HG03280 (cell line): ENCODE results near the gene MUSTN1.

Experiments used
- ATAC-seq: cut with Tn5 transposase; IDR thresholded peaks from one replicate; pipeline ENCODE4 v1.9.1; 2021; ENCODE audit warnings: mild to moderate bottlenecking, moderate library complexity; ENCODE audit not compliant: unreplicated experiment

The MUSTN1 gene

DNA sequence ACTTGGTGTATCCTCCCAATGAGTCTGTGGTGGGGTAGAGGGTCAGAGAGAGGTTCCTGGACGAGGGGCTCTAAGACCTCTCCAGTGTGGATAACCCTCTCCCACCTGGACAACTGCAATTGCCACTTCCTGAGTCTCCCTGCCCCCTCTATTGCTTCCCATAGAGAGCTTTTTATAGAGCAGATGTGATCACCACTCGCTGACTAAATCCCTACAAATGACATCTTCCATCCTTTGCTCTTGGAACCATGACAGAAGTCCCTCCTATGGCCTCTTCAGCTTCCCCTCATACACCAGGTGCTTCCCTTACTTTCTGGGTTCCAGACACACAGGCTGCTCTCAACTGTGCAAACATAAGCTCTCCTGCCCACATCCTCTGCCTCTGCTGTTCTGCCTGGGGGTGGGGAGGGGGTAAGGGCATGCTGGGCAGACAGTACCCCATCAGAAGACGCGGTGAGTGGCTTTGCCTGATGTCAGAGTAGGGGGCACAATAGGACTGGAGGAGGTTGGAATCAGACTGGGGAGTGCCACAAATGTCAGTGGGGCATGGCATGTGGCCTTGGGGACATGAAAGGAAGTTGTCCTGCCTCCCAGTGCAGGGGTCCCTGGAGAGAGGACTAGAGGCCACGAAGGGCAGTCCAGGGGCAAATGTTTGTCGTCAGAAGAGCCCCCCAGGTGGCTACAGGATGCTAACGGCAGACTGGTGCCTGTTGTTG is 25.0 kb downstream of the MUSTN1 start:
- ATAC-seq: no peak

DNA sequence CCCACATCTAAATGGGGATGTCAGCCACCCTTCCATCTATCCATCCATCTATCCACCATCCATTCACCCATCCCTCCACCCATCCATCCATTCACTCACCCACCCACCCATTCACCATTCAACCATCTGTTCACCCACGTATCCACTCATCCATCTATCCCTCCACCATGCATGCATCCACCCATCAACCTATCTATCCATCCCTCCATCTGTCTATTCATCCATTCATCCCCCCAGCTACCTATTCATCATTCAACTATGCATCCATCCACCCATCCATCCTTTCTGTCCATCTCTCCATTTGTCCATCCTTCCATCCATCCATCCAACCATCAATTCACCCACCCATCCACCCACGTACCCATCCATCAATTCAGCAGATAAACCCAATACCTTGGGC is 25.7 kb downstream of the MUSTN1 start:
- no peak for ATAC-seq

DNA sequence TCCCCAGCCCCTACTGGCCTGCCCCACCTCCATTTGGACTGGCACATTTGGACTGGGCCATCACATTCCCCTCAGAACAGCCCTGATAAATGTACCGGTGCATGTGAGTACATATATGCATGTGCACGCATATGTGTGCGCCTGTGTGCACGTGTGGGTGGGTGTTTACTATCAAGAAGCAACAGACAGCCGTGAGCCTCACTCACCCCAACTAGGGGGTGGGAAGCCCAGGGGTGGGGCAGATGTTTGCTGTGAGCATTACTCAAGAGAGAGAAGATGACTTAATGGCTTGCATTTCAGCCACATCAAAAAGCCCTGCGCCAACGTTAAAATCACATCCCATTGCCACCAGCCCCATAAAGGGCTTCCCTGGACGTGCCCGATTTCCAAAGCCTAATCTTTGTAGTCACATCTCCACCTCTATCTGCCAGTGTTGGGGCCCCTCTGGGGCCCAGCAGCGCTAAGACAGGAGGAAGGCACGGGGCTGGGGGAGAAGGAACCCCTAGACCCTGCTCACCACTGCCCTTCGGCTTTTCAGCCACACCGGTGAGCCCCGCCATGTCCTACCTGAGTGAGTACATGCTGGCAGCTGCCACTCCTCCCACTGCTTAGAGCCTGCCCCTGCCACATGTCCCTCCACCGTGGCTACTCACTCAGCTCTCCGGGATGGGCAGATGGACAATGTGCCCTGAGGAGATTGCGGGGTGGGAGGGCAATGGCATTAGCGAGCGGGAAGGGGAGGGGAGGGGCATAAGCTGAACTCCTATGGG is 29.4 kb downstream of the MUSTN1 start:
- ATAC-seq: no peak

DNA sequence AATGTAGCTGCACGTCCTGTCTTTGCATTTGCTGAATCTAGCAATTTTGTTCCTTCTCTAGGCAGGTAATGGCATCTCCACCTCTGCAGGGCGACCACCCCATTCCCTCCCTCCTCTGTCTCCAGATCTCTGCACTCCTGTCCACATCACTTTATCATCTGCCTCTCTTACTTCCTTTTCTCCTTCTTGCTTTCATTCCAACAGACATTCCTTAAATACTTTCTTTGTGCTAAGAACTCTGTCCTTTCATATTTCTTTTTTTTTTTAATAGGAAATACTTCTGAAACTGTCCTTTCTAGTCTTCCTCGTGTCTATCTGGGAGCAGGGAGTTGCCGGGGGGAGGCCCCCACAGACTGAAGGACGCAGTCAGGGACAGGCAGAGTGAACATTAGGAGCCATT is 33.0 kb downstream of the MUSTN1 start:
- ATAC-seq: no peak

DNA sequence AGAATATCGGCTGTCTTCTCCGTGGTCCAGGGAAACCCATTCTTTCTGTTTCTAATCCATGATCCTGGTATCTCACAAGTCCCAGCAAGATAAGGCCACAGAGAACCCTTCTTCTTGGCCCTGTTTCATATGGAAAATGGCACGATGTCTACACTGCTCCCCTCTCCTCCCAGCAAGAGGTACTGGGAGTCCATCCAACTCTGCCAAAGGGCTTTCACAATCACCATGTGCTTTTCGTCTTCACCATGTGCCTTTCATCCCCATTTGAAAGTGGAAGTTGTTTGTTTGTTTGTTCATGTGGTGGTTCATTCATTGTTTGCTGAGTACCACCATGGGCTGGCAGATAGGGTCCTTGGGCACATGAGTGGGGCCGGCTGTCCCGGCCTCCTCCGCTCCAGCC is 34.7 kb downstream of the MUSTN1 start:
- ATAC-seq: no peak

DNA sequence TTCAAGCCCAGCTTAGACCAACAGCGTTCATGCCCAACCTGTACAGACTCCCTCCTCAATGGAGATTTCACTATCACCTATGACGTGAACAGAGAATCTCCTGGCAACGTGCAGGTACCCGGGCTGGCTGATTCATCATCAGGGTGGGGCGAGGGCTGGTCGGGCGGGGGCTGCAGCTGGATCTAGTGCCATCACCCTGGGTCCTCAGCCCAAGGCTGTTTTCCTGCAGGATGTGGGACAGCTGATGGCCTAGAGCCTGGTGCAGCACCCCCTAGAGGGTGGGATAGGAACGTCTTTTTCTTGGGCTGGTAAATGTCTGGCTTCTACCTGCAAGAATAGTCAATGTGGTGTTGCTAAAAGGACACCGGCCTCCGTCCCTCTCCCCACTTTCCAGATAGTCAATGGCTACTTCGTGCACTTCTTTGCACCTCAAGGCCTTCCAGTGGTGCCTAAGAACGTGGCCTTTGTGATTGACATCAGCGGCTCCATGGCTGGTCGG is 35.8 kb downstream of the MUSTN1 start:
- no peak for ATAC-seq

DNA sequence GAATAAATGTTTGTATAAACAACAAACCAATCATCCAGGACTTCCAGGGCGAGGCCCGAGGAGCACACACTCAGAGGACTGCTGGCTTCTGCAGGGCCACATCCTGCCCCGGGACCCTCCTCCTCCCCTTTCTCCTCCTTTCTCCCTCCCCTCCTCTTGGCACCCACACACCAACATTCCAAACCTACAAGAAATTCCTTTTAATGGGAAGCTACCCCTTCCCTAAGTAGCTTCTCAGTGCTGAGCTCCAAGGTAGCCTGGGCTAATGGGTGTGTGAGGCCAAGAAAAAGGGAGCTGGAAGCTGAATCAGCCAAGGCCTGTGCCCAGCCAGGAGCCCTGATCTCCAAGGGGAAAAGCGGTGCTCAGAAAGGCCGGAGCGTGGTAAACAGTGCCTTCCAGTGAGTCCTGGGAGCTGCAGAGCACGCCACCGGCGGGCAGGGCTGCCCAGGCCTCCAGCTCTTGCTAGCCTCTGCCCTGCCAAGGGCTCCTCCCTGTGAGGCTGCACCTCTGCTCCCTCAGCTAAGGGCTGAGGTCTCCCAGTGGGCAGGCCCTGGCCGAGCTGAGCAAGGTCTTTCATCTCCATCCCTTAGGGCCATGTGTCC is 36.3 kb downstream of the MUSTN1 start:
- no peak for ATAC-seq

DNA sequence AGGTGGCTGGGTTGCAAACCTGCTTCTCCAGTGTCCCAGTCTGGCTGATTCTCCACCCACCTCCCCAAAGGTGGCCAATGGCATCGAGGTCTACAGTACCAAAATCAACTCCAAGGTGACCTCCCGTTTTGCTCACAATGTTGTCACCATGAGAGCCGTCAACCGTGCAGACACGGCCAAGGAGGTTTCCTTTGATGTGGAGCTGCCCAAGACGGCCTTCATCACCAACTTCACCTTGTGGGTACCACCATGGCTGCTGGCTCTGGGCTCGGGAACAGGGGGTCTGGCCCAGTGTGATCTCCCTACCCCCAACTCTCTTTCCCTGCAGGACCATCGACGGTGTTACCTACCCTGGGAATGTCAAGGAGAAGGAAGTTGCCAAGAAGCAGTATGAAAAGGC is 38.4 kb downstream of the MUSTN1 start:
- ATAC-seq: no peak

DNA sequence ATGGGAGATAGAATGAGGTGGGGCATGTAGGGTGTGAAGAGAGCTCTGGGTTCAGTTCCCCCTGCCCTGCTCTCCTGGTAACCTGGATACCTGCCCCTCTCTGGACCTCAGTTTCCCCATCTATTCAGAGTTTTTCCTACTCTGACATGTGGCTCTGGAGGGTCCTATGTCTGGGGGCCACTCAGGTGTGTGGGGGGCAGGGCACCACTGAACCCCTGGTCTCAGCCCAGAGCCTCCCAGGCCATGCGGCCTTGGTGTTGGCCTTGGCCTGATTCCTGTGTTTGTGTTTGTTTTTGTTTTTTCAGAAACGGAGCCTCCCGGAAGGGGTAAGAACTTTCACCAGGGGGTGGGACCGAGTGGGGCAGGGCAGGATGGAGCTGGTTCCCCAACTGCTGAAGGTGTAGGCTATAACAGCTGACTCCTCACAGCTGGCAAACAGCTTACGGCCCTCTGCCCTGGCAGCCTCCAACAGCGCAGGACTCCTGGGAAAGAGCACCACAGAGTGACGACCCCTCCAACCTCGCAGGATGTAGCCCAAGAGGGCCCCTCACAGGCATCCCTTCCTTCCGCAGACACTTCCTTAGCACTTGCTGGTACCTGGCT is 39.4 kb downstream of the MUSTN1 start:
- no peak for ATAC-seq

DNA sequence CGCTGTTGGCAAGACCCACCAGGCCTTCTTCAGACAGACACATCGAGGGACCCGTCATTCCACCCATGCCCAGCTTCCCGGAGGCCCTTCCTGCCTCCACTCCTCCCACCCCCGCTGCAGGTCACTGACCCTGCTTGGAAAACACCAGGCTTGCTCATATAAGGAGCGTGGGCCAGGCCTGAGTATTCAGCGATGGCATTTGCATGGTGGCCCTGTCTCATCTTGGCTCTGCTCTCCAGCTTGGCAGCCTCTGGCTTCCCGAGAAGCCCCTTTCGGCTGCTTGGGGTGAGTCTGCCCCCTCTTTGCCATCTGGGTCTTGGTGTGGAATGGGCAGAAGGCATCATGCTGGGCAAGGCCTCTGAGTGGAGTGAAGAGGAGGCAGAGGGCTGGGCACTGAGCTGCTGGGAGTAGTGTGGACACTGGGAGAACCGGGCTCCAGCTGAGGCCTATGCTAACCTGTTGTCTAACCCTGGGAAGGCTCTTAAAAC is 40.2 kb downstream of the MUSTN1 start, which contains the start of gene ITIH3:
TSS of gene ITIH3 (plus strand) at position 185 of the 488 bp plus-strand sequence. CDS start at position 193, 8 bp downstream.
- ATAC-seq: no peak

DNA sequence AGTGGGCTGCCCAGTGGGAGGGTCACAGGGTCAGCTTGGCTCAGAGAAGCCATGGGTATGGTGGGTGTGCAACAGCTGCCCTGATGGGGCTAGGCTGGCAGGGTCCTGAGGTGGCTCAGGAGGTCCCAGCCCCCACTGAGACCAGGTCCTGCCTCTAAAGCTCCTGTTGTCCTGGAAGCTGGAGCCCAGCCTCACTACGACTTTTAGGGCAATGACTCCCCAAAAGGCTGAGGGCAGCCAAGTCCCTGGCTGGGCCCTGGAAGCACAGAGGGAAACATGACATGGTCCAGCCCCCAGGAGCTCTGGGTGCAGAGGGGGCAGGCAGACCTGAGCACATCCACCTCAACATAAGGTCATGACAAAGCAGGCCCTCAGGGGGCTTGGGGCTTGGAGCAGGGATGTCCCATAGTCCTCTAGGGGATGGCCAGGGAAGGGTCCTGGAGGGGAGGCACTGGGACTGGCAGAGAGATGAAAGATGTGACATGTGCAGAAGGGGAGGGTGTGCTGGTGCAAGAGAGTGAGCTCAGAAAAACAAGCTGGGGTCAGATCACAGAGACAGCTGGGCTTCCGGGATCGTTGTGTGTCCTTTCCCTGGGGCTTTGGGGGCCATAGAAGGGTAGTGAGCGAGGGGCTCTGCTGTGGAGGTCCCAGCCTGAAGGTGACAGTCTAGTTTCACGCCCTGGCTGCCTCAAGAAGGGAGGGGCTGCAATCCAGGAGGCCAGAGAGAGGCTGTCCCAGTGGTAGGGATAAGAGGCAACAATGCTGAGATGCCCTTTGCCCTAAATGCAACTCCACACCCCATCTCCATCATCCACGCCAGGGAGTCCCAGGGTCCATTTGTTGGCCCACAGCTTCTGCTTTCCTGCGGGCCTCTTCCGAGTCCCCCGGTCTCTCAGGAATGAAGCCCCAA is 40.9 kb downstream of the MUSTN1 start:
- ATAC-seq: no peak

DNA sequence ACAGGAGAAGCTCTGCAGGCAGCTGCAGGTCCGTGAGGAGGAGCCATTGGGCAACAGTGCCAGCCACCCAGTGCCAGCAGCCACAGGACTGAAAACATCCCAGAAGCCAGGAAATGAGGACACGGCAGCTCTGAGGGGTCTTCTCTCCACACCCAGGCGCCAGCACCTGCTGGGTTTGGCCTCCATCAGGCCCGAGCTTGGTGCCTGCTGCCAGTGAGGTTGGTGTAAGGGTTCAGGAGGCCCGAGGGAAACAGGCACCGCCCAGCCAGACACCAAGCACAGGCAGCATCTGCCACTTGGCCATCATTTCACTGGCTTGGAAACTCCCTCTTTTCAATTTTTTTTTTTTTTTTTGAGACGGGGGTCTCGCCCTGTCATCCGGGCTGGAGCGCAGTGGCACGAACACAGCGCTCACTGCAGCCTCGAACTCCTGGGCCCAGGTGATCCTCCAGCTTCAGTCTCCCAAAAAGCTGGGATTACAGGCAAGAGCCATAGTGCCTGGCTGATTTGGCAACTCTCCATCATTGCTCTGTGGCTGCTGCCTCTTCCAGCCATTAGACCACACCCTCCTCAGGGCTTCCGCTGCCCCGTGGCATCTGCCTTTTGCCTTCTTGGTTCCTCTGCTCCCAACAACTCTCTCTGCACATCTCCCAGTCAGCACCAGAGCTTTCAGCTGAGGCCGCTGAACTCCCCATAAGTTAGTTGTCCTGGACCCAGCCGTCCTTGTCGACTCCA is 41.7 kb downstream of the MUSTN1 start:
- ATAC-seq: no peak

DNA sequence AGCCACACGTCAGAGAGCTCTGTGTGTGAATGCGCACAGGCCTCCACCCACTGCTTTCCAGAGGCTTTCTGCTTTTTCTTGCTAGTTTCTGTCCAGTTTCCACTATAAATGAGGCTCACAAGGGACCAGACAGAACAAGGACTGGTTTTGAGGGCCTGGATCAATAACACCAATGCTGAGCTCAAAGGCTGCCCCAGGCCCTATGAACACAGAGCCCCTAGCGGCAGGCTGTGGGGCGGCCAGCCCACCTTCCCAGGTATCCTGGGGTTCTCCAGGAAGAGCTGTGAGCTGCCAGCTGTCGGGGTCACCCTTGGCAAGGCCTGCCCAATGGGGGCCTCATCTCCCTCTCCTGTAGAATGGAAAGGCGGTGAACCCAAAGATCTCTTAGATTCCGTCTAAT is 42.4 kb downstream of the MUSTN1 start:
- no peak for ATAC-seq

DNA sequence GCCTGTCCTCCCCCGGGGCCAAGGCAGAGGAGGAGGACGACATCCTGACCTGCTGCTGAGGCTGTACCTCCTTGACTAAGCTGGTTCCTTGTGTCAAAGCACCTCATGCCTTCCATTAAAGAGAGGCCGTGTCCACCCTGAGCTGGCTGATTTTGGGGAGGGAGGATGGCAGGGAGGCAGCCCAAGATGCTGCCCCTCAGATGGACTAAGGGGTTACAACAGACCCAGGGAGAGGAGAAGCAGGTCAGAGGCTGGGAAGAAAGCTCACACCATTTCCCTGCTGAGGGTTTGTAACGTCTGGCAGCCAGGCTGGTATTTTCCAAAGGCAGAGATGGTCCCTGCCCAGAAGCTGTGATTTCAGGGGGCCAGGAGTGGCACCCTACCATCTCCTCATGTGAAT is 42.9 kb downstream of the MUSTN1 start:
- no peak for ATAC-seq

DNA sequence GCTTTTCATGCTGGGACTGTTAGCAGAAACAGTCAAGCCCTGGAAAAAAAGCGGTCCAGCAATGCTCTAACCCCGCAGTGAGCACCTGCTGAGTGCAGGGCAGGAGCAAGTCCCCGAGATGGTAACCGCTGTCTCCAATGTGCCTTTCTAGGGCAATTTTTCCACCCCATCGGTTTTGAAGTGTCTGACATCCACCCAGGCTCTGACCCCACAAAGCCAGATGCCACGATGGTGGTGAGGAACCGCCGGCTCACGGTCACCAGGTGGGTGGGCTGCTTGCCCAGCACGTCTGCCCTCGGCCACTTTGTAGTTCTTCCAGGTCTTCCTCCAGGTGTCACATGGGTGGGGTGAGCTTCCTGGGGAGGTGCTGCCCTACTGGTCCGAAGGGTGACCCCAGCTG is 43.5 kb downstream of the MUSTN1 start:
- ATAC-seq: no peak

DNA sequence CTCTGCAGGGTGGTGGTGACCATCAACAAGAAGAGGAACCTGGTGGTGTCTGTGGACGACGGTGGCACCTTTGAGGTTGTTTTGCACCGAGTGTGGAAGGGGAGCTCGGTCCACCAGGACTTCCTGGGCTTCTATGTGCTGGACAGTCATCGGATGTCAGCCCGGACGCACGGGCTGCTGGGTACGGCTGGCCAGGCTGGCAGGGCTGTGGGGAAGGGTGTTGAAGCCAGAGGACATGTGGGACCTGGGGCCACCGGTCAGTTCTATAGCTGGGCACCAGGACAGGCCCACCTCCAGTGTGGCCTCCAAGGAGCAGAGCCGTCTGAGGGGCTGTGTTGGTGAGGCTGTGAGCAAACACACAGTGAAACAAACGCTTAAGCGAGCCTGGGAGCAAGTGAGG is 44.1 kb downstream of the MUSTN1 start:
- ATAC-seq: no peak

DNA sequence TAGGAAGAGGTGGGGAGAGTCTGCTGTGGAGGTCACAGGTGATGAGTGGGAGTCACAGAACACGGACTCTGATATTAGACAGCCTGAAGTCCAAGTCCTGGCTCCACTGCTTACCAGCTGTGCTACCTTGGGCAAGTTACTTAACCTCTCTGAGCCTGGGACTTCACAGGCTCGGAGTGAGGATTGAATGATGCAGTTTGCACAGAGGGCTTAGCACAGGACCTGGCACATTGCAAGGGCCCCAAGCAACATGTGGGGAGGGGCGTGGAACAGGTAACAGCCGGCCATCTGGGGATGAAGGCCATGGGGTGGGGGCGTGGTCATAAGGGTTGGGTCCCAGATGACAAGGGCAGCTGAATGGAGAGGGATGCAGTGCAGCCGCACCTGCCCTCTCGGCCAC is 44.5 kb downstream of the MUSTN1 start:
- no peak for ATAC-seq

DNA sequence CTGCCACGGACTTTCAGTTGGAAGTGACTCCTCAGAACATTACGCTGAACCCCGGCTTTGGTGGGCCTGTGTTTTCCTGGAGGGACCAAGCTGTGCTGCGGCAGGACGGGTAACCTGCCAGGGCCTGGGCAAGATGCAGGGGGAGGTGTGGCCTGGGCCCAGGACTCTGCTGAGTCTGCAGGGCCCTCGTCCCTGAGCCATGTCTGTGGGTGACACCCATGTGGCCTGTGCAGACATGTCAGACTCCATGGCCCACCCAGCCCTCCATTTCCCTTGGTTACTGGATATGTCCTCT is 45.1 kb downstream of the MUSTN1 start:
- ATAC-seq: no peak

DNA sequence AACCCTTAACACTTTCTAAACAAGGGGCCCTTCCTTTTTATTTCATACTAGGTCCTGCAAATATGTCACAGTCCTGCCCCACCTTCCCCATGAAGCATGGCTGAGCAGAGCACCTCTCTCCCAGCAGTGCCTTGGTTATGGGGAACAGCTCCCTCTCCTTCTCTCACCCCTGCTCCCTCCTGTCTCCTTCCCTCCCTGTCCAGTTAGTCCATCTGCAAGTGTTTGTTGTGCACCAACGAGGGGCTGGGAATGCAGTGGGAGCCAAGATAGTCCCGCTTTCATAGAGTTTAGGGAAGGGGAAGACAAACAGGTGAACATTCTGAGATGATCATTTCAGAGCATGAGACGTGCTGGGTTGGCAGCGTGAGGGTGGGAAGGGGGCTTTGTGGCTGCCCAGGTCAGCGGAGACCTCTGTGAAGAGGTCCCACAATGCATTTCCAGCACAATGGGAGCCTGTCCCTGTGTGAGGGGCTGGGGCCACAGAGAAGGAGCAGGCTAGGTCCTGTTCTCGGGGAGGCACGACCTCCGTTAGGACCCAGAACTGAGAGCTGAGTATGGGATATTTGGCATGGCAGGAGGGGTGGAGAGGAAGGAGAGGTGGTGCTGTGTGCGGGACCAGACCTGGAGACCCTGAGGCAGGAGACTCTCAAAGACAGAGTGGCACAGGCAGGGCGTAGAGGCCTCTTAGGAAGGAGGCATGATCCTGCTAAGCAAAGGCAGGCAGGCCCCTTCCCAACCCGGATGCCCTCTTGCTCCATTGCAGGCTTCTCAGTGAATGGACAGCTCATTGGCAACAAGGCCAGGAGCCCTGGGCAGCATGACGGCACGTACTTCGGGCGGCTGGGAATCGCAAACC is 45.7 kb downstream of the MUSTN1 start:
- no peak for ATAC-seq
